Gastroesophageal sphincter (tissue), 4 donors: ENCODE data around the gene NSA2. TPM values are rescaled to one million over a fixed set of nuclear protein-coding genes. Genes with fewer than 3 reads are reported as not detected.

ENCODE experiments used
- ATAC-seq: fragments of 150-250 bp; one replicate; pipeline ENCODE4 v1.9.1; 2016; ENCODE audit warnings: mild to moderate bottlenecking, moderate library complexity
- H3K27ac ChIP-seq, 4 donors: fragments of 200-600 bp; sonication (generic) in 3 of 4; 1 replicate in 3 of 4; 2 replicates in 1 of 4; pipeline ENCODE4 v1.5.1; 2016 to 2019
- H3K27me3 ChIP-seq: fragments of 200-600 bp; sonication (generic); one replicate; pipeline ENCODE4 v1.5.1; 2019
- H3K36me3 ChIP-seq, 2 donors: fragments of 200-600 bp; sonication (generic); one replicate each; pipeline ENCODE4 v1.5.1; 2019; ENCODE audit warnings: control low read depth in 1 of 2
- H3K4me1 ChIP-seq, 3 donors: fragments of 200-600 bp; sonication (generic); 1 replicate in 2 of 3; 2 replicates in 1 of 3; pipeline ENCODE4 v1.5.1; 2016 to 2019; ENCODE audit warnings: control low read depth in 2 of 3
- H3K4me3 ChIP-seq, 2 donors: fragments of 200-600 bp; sonication (generic); one replicate each; pipeline ENCODE4 v1.5.1; 2019; ENCODE audit warnings: mild to moderate bottlenecking in 1 of 2, moderate library complexity in 1 of 2
- H3K9me3 ChIP-seq, 3 donors: fragments of 200-600 bp; sonication (generic); one replicate each; pipeline ENCODE4 v1.5.1; 2017 to 2019; ENCODE audit warnings: control low read depth in 2 of 3
- CTCF ChIP-seq, 4 experiments: fragments of 200-600 bp in 2 of 4; fragments of 450-650 bp in 2 of 4; sonication (generic) in 1 of 4; IDR thresholded peaks; one replicate each; pipeline ENCODE4 v1.5.1; 2017 to 2019; ENCODE audit warnings: antibody characterized with exemption in 4 of 4, mild to moderate bottlenecking in 2 of 4, moderate library complexity in 2 of 4
- EP300 ChIP-seq: sonication (generic); formaldehyde crosslinking; IDR thresholded peaks from one replicate; pipeline ENCODE4 v1.6.1; 2017; ENCODE audit warnings: antibody characterized with exemption, mild to moderate bottlenecking
- POLR2A ChIP-seq, 2 donors: fragments of 450-650 bp; IDR thresholded peaks; one replicate each; pipeline ENCODE4 v1.6.1; 2017; ENCODE audit warnings: antibody characterized with exemption in 2 of 2, mild to moderate bottlenecking in 2 of 2, moderate library complexity in 1 of 2
- POLR2AphosphoS5 ChIP-seq: sonication (generic); formaldehyde crosslinking; IDR thresholded peaks from one replicate; pipeline ENCODE4 v1.6.1; 2017; ENCODE audit warnings: antibody characterized with exemption
- WGBS, 2 donors: methylation state at CpG; one replicate each; pipeline ENCODE4 v1.1.5; 2018; ENCODE audit warnings: low coverage in 1 of 2; 5-methylcytosine and 5-hydroxymethylcytosine counted together
- total RNA-seq, 4 donors: library from RNA; depleted of rRNA; stranded (reverse); fragments of >200 nt; gene quantifications; one replicate each; pipeline ENCODE4 v1.1.0, GENCODE V29; 2016

NSA2 gene
- total RNA-seq, 4 donors from 2014 or later = 101 to 138 (median 120) TPM

GRCh38 chr5:74801197-74801596 is 34.1 kb downstream of the NSA2 start:
- Histone ChIP-seq H3K9me3 (no peaks in the 10 kb centered on the region), H3K36me3 (no peaks in the 10 kb centered on the region), H3K4me3 (no peak overlapping the region), H3K27me3 (no peaks in the 10 kb centered on the region), H3K4me1 (no peaks in the 10 kb centered on the region), H3K27ac (no peak overlapping the region)
- TF ChIP-seq CTCF (IDR thresholded peaks at IDR 0.05) (no peak), POLR2A (IDR thresholded peaks at IDR 0.05) (no peak), POLR2AphosphoS5 (no peak), EP300 (no peak)
- 75 to 87% methylated on average over 3 of the region's 3 CpGs for WGBS, 2 donors
- ATAC-seq = no peak

DNA sequence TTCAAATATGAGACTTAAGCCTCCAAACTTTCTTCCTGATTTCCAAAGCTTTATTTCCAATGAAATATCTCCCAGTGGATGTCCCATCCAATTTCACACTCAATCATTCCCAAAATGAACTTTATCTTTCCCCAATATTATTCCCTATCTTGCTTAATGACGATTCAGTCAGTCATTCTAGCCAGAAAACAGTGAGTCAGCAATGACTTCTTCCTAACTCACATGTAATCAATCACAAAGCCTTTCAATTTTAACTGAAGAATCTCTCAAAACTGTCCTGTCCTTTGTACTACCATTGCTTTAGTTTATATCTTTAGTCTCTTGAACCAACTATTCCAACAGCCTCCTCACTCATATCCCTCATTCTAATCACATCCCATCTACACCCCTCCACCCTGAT is 34.9 kb downstream of the NSA2 start:
- no peaks in the 10 kb centered on the region for H3K36me3 ChIP-seq
- no peak for ATAC-seq
- TF ChIP-seq POLR2A (IDR thresholded peaks at IDR 0.05) = no peak
- TF ChIP-seq EP300 = no peak
- no peak for TF ChIP-seq CTCF (IDR thresholded peaks at IDR 0.05)
- no peak for TF ChIP-seq POLR2AphosphoS5
- H3K4me1 ChIP-seq = no peaks in the 10 kb centered on the region
- no peaks in the 10 kb centered on the region for H3K27me3 ChIP-seq
- H3K4me3 ChIP-seq = no peak overlapping the region
- 32 to 56% methylated on average over 1 of the region's 1 CpG for WGBS, 2 donors
- no peaks in the 10 kb centered on the region for H3K9me3 ChIP-seq
- no peak overlapping the region for H3K27ac ChIP-seq

GRCh38 chr5:74810915-74811314 is 43.9 kb downstream of the NSA2 start:
- no peaks in the 10 kb centered on the region for H3K36me3 ChIP-seq
- H3K4me1 ChIP-seq = no peaks in the 10 kb centered on the region
- H3K4me3 ChIP-seq = no peak overlapping the region
- WGBS, 2 donors = 89 to 100% methylated on average over 1 to 3 of the region's 4 CpGs
- no peaks in the 10 kb centered on the region for H3K27me3 ChIP-seq
- H3K27ac ChIP-seq = no peak overlapping the region
- no peaks in the 10 kb centered on the region for H3K9me3 ChIP-seq
- ATAC-seq = no peak
- TF ChIP-seq POLR2A (IDR thresholded peaks at IDR 0.05) (no peak), CTCF (IDR thresholded peaks at IDR 0.05) (no peak), POLR2AphosphoS5 (no peak), EP300 (no peak)

- no peak for TF ChIP-seq CTCF (IDR thresholded peaks at IDR 0.05)
- H3K36me3 ChIP-seq = no peaks in the 10 kb centered on the region
- no peaks in the 10 kb centered on the region for H3K9me3 ChIP-seq
- no peak for ATAC-seq
- no peak overlapping the region for H3K27ac ChIP-seq
- H3K27me3 ChIP-seq = no peaks in the 10 kb centered on the region
- H3K4me1 ChIP-seq = no peaks in the 10 kb centered on the region
- no peak overlapping the region for H3K4me3 ChIP-seq
- 62 to 80% methylated on average over 1 of the region's 1 CpG for WGBS, 2 donors
Observed at GRCh38 chr5:74816875-74817274, 49.8 kb downstream of the NSA2 start.

- no peaks in the 10 kb centered on the region for H3K36me3 ChIP-seq
- H3K4me1 ChIP-seq = no peaks in the 10 kb centered on the region
- ATAC-seq = no peak
- no peak overlapping the region for H3K27ac ChIP-seq
- TF ChIP-seq POLR2AphosphoS5 (no peak), POLR2A (IDR thresholded peaks at IDR 0.05) (no peak), EP300 (no peak), CTCF (IDR thresholded peaks at IDR 0.05) (no peak)
- no peak overlapping the region for H3K4me3 ChIP-seq
- no peaks in the 10 kb centered on the region for H3K9me3 ChIP-seq
- H3K27me3 ChIP-seq = no peaks in the 10 kb centered on the region
- 94 to 100% methylated on average over 1 of the region's 1 CpG for WGBS, 2 donors
Observed at GRCh38 chr5:74822288-74822687, 55.2 kb downstream of the NSA2 start.
